Astrocyte of the spinal cord (primary cell): ENCODE measurements around the gene EBF4.

Experiments used
- DNase-seq: peaks from one replicate; pipeline ENCODE4 v3.0.0; 2011; ENCODE audit warnings: low read depth, low spot score
- H3K4me3 ChIP-seq: 2 replicates; pipeline ENCODE4 v1.5.1; 2011; ENCODE audit warnings: low read depth, mild to moderate bottlenecking, low read length, moderate library complexity
- in situ Hi-C: cut with HindIII; loops from 2 replicates; pipeline ENCODE4 v1.10.0; 2017; ENCODE audit warnings: low sequenced_read_pairs
- TF ChIP-seq, protein P1 (sequence below): IDR thresholded peaks from 2 replicates; pipeline ENCODE4 v1.5.1; 2012; ENCODE audit warnings: low read depth, mild to moderate bottlenecking, low read length, inconsistent platforms

EBF4 gene

DNA sequence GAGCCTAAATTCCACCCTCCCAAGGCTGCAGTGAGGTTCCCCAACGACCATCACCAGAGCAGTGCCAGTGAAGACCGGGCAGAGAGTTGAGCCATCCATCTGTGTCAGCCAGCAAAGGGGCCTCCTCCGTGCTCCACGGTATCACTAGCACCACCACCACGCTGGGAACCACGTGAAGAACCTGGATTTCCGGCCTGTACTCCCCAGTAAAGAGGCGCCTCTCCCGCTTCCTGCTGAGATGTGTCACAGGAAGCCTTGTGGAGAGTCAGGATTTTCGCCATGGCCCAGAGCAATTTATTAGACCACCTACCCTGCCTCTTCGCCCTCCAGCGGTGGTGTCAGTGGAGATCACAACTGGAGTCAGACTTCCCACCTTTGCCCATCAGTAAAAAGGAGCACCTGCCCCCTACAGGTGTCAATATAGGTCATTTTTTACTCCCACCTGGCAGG lies 79.1 kb downstream of the EBF4 start:
- TF ChIP-seq, protein P1, sequence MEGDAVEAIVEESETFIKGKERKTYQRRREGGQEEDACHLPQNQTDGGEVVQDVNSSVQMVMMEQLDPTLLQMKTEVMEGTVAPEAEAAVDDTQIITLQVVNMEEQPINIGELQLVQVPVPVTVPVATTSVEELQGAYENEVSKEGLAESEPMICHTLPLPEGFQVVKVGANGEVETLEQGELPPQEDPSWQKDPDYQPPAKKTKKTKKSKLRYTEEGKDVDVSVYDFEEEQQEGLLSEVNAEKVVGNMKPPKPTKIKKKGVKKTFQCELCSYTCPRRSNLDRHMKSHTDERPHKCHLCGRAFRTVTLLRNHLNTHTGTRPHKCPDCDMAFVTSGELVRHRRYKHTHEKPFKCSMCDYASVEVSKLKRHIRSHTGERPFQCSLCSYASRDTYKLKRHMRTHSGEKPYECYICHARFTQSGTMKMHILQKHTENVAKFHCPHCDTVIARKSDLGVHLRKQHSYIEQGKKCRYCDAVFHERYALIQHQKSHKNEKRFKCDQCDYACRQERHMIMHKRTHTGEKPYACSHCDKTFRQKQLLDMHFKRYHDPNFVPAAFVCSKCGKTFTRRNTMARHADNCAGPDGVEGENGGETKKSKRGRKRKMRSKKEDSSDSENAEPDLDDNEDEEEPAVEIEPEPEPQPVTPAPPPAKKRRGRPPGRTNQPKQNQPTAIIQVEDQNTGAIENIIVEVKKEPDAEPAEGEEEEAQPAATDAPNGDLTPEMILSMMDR: no peak
- in situ Hi-C loops: no loop called here
- DNase-seq: no peak
- no peak overlapping the region for H3K4me3 ChIP-seq

DNA sequence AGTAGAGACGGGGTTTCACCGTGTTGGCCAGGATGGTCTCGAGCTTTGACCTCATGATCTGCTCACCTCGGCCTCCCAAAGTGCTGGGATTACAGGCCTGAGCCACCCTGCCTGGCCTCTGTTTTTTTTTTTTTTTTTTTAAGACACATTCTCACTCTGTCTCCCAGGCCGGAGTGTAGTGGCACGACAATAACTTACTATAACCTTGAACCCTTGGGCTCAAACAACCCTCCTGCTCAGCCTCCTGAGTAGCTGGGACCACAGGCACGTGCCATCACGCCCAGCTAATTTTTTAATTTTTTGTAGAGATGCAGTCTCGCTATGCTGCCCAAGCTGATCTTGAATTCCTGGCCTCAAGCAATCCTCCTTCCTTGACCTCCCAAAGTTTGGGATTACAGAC lies 81.2 kb downstream of the EBF4 start:
- H3K4me3 ChIP-seq: no peak overlapping the region
- in situ Hi-C loops: no loop called here
- TF ChIP-seq, protein P1: no peak
- no peak for DNase-seq

DNA sequence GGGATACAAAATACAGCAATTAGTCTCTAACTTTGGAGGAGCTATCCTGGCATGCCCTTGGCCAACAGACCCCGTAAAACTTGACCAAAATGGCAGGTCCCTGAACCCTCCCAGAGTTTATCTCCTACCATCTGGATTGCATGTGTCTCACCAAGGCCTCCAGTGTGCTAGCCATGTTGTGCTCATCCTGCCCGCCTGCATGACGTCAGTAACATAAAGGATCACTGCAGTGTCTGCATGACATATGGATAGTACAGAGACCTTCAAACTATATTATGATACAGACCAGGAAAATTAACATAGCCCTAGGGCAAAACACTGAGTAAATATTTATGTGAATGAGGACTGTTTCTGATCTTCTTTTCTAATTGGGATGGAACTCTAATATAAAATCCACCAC lies 82.6 kb downstream of the EBF4 start:
- TF ChIP-seq, protein P1: no peak
- no peak for DNase-seq
- in situ Hi-C loops: no loop called here
- no peak overlapping the region for H3K4me3 ChIP-seq

DNA sequence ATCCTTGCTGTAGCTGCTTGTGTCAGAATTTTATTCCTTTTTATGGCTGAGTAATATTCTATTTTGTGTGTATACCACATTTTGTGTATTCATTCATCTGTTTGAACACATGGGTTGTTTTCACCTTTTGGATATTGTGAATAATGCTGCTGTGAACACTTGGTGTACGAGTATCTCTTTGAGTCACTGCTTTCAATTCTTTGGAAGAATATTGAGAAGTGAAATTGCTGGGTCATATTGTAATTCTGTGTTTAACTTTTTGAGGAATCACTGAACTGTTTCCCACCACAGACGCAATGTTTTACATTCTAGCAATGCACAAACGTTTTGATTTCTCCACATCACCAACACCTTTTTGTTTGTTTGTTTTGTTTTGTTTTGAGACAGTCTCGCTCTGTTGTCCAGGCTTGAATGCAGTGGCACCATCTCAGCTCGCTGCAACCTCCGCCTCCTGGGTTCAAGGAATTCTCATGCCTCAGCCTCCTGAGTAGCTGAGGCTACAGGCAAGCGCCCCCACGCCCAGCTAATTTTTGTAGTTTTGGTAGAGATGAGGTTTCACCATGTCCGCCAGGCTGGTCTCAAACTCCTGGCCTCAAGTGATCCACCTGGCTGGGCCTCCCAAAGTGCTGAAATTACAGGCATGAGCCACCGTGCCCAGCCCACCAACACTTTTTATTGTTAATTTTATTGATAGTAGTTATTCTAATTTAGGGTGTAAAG lies 86.2 kb downstream of the EBF4 start:
- H3K4me3 ChIP-seq: no peak overlapping the region
- no peak for DNase-seq
- TF ChIP-seq, protein P1: no peak
- in situ Hi-C loops: no loop called here

DNA sequence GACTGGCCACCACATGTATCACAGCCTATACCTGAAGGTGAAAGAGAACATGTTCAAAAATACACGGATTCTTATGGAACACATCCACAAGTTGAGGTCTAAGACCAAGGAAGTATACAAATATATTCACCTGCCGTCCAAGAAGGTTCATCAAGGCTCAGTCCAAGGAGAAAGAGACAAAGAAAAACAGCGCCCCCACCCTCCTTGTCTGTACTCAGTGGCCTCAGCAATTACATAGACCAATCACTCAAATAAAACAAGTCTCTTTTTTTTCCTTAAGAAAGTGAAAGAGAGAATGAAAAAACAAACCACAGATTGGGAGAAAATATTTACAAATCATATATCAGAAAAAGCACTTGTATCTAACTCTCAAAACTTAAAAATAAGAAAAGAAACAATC lies 88.4 kb downstream of the EBF4 start:
- in situ Hi-C loops: no loop called here
- no peak overlapping the region for H3K4me3 ChIP-seq
- no peak for DNase-seq
- TF ChIP-seq, protein P1: no peak

DNA sequence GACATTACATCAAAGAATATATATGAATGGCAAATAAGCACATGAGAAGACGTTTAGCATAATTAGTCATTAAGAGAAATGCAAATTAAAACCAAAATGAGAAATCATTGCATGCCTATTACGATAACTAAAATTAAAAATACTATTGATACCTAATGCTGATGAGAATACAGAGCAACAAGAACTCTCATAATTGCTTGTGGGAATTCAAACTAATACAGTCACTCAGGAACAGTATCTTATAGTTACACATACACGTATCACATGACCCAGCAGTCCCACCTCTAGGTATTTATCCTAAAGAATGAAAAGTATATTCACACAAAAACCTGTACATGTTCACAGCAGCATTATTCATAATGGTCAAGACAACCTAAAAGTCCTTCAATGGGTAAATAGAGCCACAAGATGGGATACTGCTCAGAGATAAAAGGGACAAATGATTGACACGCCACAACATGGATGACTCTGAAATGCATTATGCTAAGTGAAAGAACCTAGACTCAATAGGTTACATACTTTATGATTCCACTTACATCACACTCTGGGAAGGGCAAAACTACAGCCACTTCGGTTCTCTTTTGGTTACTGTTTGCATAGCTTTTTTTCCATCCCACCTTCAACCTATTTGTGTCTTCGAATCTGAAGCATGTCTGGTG lies 91.5 kb downstream of the EBF4 start:
- in situ Hi-C loops: no loop called here
- TF ChIP-seq, protein P1: no peak
- no peak for DNase-seq
- H3K4me3 ChIP-seq: no peak overlapping the region
